Keratinocyte (primary cell): ENCODE measurements around the gene PDX1.

Source experiments
- CTCF ChIP-seq, 3 experiments: IDR thresholded peaks in 1 of 3; conservative IDR thresholded peaks in 1 of 3; optimal IDR thresholded peaks in 1 of 3; 2 replicates in 2 of 3; 3 replicates in 1 of 3; pipeline versions ENCODE3 to v1.5.1; 2011; ENCODE audit warnings: low read length in 3 of 3, mild to moderate bottlenecking in 3 of 3, moderate library complexity in 2 of 3, control low read depth in 1 of 3, inconsistent platforms in 1 of 3; ENCODE audit not compliant: insufficient read depth in 2 of 3; ENCODE audit errors: extremely low read depth in 1 of 3
- EZH2 ChIP-seq: IDR thresholded peaks from one replicate; pipeline ENCODE4 v1.6.1; 2012; ENCODE audit warnings: inconsistent platforms, mild to moderate bottlenecking, low read length, moderate library complexity

GRCh38 chr13:27971776-27972477, 52.1 kb downstream of the PDX1 start:
- no peak for TF ChIP-seq CTCF (optimal IDR thresholded peaks at IDR 0.05 in 1 of 3, IDR thresholded peaks at IDR 0.05 in 1 of 3, conservative IDR thresholded peaks at IDR 0.05 in 1 of 3; ENCODE audit: extremely low read depth in 1 of 3, insufficient read depth in 2 of 3, low read length in 3 of 3)
- TF ChIP-seq EZH2 = no peak
